Measurements from ENCODE around the gene EPHB2.

Gene EPHB2

DNA sequence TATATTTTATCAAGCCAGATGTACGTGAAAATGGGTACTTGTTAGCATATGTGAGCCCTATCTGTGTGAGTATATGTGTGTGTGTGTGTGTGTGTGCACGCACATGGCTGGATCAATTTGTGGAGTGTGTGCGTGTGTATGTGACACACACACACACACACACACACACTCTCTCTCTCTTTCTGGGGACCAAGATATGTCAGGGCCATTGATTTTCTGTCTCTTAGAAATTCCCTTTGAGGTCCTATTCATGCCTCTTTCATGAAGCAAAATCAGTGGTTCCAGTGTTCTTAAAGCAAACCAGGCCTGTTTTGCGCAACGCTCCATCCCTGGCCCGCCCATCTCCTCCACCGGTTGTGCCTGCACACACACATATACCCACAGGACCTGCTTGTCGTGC, 90.0 kb downstream of the EPHB2 start:
- H3K9me3 Mint-ChIP-seq: no peaks in the 10 kb centered on the region
- H3K27ac Mint-ChIP-seq: no peak overlapping the region
- H3K27me3 Mint-ChIP-seq: no peaks in the 10 kb centered on the region
- no peaks in the 10 kb centered on the region for H3K4me1 Mint-ChIP-seq (ENCODE audit: low read depth)
- H3K4me3 Mint-ChIP-seq: no peak overlapping the region
- H3K36me3 Mint-ChIP-seq (ENCODE audit: low read depth): no peaks in the 10 kb centered on the region

DNA sequence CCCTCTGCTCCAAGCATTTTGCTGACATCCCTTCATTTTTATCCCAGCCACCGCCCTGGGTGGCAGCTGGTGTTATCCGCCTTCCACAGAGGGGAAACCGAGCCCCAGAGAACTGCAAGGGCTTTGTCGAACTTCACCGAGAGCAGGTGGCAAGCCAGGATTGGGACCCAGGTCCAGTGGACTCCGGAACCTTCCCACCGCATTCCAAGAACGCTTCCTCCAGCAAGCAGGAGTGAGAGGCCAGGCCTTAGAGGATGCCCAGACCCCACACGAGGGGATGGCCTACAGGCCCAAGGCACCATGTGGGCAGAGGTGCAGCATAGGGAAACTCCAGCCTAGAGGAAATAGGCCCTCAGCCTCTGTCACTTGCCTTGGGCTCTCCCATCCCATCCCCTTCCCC, 90.7 kb downstream of the EPHB2 start:
- H3K27ac Mint-ChIP-seq: no peak overlapping the region
- H3K36me3 Mint-ChIP-seq (ENCODE audit: low read depth): no peaks in the 10 kb centered on the region
- H3K27me3 Mint-ChIP-seq: no peaks in the 10 kb centered on the region
- H3K4me3 Mint-ChIP-seq: no peak overlapping the region
- no peaks in the 10 kb centered on the region for H3K9me3 Mint-ChIP-seq
- no peaks in the 10 kb centered on the region for H3K4me1 Mint-ChIP-seq (ENCODE audit: low read depth)

DNA sequence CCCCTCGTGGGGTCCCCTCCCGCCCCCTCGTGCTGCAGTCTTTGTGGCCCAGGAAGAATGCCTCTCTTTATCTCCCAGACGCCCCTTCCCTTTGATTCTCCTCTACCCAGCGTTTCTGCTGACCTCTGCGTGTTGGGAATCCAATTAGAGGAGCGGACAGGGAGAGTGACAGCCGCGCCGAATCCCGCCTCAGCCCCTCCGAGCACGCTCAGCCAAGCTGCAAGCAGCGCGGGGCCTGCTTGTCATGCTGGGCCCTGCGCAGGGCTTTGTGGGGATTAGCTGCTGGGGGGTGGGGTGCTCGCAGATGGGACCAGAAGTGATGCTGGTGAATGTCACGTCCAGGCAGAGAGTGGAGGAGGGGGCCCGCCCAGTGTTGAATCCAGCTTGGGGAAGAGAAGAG, 91.1 kb downstream of the EPHB2 start:
- H3K4me3 Mint-ChIP-seq: no peak overlapping the region
- H3K9me3 Mint-ChIP-seq: no peaks in the 10 kb centered on the region
- no peaks in the 10 kb centered on the region for H3K36me3 Mint-ChIP-seq (ENCODE audit: low read depth)
- no peaks in the 10 kb centered on the region for H3K4me1 Mint-ChIP-seq (ENCODE audit: low read depth)
- H3K27me3 Mint-ChIP-seq: no peaks in the 10 kb centered on the region
- H3K27ac Mint-ChIP-seq: no peak overlapping the region

DNA sequence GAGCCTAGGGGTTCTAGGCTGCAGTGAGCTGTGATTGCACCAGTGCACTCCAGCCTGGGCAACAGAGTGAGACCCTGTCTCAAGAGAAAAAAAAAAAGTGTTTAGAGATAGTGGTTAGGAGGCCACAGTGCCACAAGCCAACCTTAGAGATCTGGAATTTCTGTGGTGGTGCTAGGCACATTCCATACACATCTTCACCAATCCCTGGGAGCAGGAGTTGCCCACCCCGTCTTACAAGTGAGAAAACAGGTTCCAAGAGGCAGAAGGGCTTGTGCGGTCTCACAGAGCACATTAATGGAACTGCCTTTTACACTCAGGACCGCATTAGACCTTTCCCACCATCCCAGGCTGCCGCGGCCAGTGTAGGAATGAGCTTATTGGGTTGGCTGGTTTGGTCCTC, 93.2 kb downstream of the EPHB2 start:
- no peak overlapping the region for H3K27ac Mint-ChIP-seq
- H3K9me3 Mint-ChIP-seq: no peaks in the 10 kb centered on the region
- H3K4me3 Mint-ChIP-seq: no peak overlapping the region

DNA sequence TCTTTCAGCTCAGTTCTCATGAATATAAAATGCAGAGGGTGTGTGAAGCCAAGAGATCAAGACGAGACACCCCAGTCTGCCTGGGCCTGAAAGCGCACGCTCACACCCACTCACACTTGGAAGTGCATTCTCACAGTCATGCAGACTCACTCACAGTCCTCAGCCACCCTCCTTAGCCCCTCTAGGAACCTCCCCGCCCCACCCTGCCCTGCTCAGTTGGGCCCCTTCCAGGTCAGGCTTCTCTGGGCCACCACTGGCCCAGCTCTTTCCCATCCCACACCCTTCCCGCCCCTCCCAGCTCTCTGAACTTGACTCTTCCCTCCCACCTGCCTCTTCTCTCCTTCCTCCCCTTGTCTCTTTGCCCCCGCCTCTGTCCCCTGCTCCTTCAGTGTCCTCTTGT, 93.8 kb downstream of the EPHB2 start:
- Mint-ChIP-seq H3K27ac (no peak overlapping the region), H3K4me1 (ENCODE audit: low read depth) (no peaks in the 10 kb centered on the region), H3K36me3 (ENCODE audit: low read depth) (no peaks in the 10 kb centered on the region), H3K9me3 (no peaks in the 10 kb centered on the region), H3K4me3 (no peak overlapping the region), H3K27me3 (no peaks in the 10 kb centered on the region)

More for the DNA sequence above, 93.2 kb downstream of the EPHB2 start:
- H3K36me3 Mint-ChIP-seq (ENCODE audit: low read depth): no peaks in the 10 kb centered on the region
- H3K4me1 Mint-ChIP-seq (ENCODE audit: low read depth): no peaks in the 10 kb centered on the region
- no peaks in the 10 kb centered on the region for H3K27me3 Mint-ChIP-seq

DNA sequence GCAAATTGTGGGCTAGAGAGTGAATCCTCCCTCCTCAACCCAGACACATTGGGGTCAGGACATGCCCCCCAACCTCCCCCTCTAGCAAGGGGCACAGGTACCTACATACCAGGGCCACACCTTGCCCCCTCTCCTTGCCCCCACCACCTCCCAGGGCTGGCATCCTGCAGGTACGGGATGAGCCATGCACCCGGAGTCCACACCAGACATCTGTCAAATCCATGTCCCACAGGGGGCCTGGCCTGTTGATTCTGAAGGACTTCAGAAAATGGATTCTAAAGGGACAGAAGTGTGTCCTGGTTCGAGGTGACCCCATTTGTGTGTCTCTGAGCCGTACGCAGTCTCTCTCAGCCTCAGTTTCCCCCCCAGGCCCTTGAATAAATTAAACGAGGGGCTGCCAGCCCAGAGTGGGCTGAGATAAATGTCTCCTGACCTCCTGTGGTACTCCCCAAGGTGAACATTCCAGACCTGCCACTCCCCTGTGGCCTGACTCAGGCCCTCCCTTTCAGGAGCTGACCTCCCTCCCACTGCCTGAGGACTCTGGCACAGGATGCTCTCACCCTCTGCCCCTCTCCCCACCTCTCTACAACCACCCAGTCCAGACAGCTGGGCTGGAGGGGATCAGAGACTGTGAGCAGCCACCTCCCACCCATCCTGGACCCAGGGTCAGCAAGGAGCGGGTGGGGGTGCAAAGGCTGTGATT, 94.5 kb downstream of the EPHB2 start:
- H3K4me3 Mint-ChIP-seq: no peak overlapping the region
- H3K27ac Mint-ChIP-seq: no peak overlapping the region
- no peaks in the 10 kb centered on the region for H3K9me3 Mint-ChIP-seq
- no peaks in the 10 kb centered on the region for H3K36me3 Mint-ChIP-seq (ENCODE audit: low read depth)
- H3K27me3 Mint-ChIP-seq: peaks cover 4% of the 10 kb centered on the region
- no peaks in the 10 kb centered on the region for H3K4me1 Mint-ChIP-seq (ENCODE audit: low read depth)

DNA sequence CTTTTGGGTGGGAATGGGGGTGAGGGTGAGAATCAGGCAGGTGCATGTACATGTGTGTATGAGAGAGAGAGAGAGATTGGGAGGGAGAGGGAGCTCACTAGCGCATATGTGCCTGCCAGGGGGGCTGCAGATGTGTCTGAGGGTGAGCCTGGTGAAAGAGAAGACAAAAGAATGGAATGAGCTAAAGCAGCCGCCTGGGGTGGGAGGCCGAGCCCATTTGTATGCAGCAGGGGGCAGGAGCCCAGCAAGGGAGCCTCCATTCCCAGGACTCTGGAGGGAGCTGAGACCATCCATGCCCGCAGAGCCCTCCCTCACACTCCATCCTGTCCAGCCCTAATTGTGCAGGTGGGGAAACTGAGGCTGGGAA, 95.0 kb downstream of the EPHB2 start:
- Mint-ChIP-seq H3K36me3 (ENCODE audit: low read depth) (no peaks in the 10 kb centered on the region), H3K4me3 (no peak overlapping the region), H3K27me3 (peaks cover 4% of the 10 kb centered on the region), H3K27ac (no peak overlapping the region), H3K4me1 (ENCODE audit: low read depth) (no peaks in the 10 kb centered on the region), H3K9me3 (no peaks in the 10 kb centered on the region)

DNA sequence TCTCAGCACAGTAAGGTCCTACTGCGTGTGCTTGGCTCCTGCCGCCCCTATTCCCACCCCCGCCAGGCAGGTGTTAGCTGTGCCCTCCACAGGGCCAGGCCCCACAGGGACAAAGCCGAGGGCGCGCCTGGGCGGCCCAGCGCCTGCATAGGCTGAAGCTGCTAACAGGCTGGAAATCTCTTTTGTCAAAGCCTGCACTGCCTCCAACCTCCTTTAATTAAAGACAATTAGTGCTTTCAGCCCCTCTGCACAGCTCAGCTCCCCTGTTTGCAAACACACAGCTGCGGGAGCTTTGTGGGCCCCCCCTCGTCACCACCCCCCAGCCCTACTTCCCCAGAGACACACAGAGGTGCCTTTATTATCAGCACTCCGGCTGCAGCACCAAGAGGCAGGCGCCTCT, 95.9 kb downstream of the EPHB2 start:
- Mint-ChIP-seq H3K4me1 (ENCODE audit: low read depth) (no peaks in the 10 kb centered on the region), H3K27me3 (peaks cover 4% of the 10 kb centered on the region), H3K4me3 (no peak overlapping the region), H3K27ac (no peak overlapping the region), H3K9me3 (no peaks in the 10 kb centered on the region), H3K36me3 (ENCODE audit: low read depth) (no peaks in the 10 kb centered on the region)

DNA sequence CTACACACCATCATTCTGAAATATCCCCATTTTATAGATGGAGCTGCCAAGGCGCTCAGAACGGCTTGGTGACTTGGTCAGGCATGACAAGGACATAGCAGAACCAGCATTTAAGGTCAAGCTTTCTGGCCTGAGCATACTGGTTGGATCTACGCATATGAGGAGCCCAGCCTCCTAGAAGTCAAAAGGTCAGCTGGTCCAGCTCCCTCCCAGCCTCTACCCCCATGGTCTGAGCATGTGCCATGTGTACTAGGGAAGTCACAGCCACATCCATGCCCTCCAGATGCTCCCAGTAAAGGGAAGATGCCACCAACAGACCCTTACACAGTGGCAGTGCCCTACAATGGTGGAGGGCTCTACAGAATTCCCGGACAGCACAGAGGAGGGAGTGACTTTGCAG, 96.7 kb downstream of the EPHB2 start:
- no peaks in the 10 kb centered on the region for H3K4me1 Mint-ChIP-seq (ENCODE audit: low read depth)
- peaks cover 4% of the 10 kb centered on the region for H3K27me3 Mint-ChIP-seq
- H3K4me3 Mint-ChIP-seq: no peak overlapping the region
- H3K9me3 Mint-ChIP-seq: no peaks in the 10 kb centered on the region
- no peak overlapping the region for H3K27ac Mint-ChIP-seq
- no peaks in the 10 kb centered on the region for H3K36me3 Mint-ChIP-seq (ENCODE audit: low read depth)

DNA sequence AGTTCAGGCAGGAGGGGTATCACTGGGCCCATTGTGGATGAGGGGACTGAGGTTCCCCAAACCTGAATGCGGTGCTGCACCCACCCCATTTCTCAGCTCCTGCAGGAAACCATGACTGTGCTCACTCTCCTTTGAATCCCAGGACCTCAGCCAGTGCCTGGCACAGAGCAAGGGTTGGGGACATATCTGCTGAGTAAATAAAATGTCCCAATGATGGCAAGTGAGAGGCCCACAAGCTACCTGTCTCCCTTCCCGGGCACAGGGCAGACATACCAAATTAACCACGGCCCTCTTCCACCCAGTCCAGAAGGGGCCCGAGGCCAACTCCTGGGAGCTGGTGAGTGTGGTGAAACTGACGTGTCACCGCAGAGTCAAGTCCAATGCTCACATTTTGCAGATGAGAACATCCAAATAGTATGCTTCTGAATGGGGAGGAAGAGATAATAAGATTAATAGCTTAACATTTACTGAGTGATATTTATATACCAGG, 97.6 kb downstream of the EPHB2 start:
- no peaks in the 10 kb centered on the region for H3K4me1 Mint-ChIP-seq (ENCODE audit: low read depth)
- H3K4me3 Mint-ChIP-seq: no peak overlapping the region
- H3K36me3 Mint-ChIP-seq (ENCODE audit: low read depth): no peaks in the 10 kb centered on the region
- no peaks in the 10 kb centered on the region for H3K9me3 Mint-ChIP-seq
- H3K27me3 Mint-ChIP-seq: peaks cover 4% of the 10 kb centered on the region
- H3K27ac Mint-ChIP-seq: no peak overlapping the region

DNA sequence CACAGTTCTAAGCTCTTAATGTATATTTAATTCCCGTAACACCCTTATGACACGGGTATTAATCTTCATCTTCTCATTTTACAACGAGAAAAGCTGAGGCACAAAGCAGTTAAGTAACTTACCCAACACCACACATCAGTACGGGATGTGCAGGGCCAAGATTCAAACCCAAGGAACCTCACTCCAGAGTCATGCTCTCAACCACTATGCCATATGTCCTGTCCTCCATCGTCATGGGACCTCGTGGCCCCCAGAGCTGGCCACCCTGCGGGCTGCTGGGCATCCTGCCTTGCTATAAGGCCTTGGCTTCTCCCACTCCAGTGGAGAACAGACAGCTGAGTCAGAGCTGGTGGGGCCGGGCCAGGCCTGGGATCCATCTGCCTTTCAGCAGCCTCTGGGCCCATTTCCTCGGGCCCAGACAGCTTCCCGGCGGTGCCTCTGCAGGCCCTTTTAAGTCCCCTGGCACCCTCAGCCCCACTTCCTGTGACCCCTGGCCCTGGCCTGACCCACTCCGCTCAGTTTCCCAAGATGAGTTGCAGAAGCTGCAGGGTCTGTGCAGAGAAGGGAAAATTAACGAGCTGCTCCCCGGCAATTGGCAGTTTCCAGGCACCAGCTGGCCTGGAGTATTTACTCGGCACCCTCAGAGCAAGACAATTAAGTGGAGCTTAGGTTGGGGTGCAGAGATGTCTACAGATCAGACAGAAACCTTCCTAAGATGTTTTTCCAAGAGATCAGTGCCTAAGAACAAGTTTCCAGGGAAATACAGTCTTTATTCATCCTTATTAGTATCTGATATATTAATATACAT, 98.2 kb downstream of the EPHB2 start:
- no peak overlapping the region for H3K4me3 Mint-ChIP-seq
- H3K9me3 Mint-ChIP-seq: no peaks in the 10 kb centered on the region
- no peaks in the 10 kb centered on the region for H3K36me3 Mint-ChIP-seq (ENCODE audit: low read depth)
- no peak overlapping the region for H3K27ac Mint-ChIP-seq
- H3K4me1 Mint-ChIP-seq (ENCODE audit: low read depth): no peaks in the 10 kb centered on the region
- peaks cover 4% of the 10 kb centered on the region for H3K27me3 Mint-ChIP-seq

DNA sequence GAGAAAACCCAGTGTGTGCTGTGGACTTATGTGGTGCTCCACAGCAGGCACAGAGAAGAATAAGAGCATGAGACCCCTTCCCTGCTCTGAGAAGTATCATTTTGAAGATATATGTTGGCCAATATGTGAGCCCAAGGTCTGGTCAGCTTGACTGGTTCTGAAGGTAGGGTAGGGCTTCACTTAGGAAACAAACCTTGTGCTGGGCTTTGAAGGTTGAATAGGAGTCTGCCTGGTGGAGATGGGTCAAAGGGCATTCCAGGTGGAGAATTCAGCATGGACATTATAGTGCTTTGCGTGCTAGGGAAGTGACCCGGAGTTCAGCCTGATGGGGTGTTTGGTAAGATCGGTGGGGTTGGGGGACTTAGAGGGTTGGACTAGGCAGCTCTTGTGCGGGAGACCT, 99.1 kb downstream of the EPHB2 start:
- Mint-ChIP-seq H3K36me3 (ENCODE audit: low read depth) (no peaks in the 10 kb centered on the region), H3K4me1 (ENCODE audit: low read depth) (no peaks in the 10 kb centered on the region), H3K27ac (no peak overlapping the region), H3K4me3 (no peak overlapping the region), H3K27me3 (peaks cover 4% of the 10 kb centered on the region), H3K9me3 (no peaks in the 10 kb centered on the region)

DNA sequence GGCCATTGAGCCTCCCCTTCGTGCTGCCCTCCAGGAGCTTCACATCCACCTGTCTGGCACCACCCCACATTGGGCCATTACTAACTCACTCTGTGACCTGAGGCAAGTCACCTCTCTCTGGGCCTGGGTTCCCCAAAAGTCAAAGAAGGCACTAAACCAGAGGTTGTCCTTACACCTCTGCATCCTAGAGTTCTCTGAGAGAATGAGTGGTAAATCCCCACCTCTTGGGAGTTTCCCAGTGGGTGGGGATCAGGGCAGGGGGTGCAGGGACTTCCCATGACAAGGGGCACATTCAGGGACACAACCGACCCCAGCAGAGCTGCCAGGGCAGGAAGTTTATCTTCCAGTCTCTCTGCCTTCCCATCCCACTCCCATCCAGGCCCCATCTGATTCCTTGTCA, 99.7 kb downstream of the EPHB2 start:
- Mint-ChIP-seq H3K36me3 (ENCODE audit: low read depth) (no peaks in the 10 kb centered on the region), H3K27ac (no peak overlapping the region), H3K4me3 (no peak overlapping the region), H3K9me3 (no peaks in the 10 kb centered on the region), H3K27me3 (peaks cover 4% of the 10 kb centered on the region), H3K4me1 (ENCODE audit: low read depth) (no peaks in the 10 kb centered on the region)

DNA sequence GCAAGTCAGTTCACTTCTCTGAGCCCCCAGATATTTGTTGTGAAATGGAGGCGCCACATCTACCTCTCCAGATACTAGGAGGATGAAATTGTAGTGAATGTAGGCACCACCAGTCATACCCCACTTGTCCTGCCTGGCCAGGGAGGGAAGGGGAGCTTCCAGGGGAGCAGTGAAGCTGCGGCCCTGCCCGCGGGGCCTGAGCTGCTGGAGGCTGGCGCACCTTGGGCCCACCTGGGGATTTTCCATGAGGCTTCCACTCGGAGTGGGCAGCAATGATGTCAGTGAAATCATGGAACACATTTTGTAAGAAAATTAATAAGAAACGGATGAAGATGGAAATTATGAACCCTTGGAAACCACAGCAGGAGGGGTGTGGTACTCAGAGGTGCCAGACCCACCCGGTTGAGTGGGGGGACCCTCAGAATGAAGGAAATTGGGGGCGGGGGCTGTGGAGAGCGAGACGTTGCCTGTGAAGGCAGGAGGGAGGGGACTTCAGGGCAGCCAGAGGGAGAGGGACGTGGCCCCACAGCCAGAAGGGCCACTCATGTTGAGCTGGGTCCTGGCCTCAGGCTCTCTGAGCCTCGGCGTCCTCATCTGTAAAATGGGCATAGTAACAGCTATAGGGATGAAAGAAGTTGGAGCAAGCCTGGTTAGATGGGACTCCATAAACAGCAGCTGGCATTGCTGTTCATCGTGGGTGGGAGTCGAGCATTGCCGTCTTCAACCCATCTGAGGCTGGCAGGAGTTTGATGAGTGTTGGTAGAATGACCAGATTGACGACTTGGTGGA, 101.6 kb downstream of the EPHB2 start:
- no peaks in the 10 kb centered on the region for H3K9me3 Mint-ChIP-seq

More for the DNA sequence above, 101.6 kb downstream of the EPHB2 start:
- no peak overlapping the region for H3K27ac Mint-ChIP-seq
- no peaks in the 10 kb centered on the region for H3K4me1 Mint-ChIP-seq (ENCODE audit: low read depth)
- no peaks in the 10 kb centered on the region for H3K36me3 Mint-ChIP-seq (ENCODE audit: low read depth)
- peaks cover 4% of the 10 kb centered on the region for H3K27me3 Mint-ChIP-seq
- H3K4me3 Mint-ChIP-seq: no peak overlapping the region

Measured in stimulated activated naive CD8-positive, alpha-beta T cell treated with anti-CD3 and anti-CD28 coated beads, Interleukin-15, Interleukin-2, amounts not matched to agents 100 ng/mL and 50 ng/mL, for 24 hours (primary cell).